Measurements from ENCODE around the gene NSMF. TPM values are rescaled to one million over a fixed set of nuclear protein-coding genes. Genes with fewer than 3 reads are reported as not detected.

The NSMF gene
- total RNA-seq, 2 donors from 2014 or later: 41.5 to 54.2 TPM

GRCh38 chr9:137402746-137403145 is 56.4 kb downstream of the NSMF start:
- no peak overlapping the region for H3K4me3 Mint-ChIP-seq
- H3K27me3 Mint-ChIP-seq: no peaks in the 10 kb centered on the region
- DNase-seq (no peak), ATAC-seq (no peak)
- no peaks in the 10 kb centered on the region for H3K9me3 ChIP-seq (ENCODE audit: control insufficient read depth, low read length, poor library complexity, severe bottlenecking)
- peaks cover 4% of the 10 kb centered on the region for H3K36me3 Mint-ChIP-seq (ENCODE audit: low read depth)
- peaks cover 9% of the 10 kb centered on the region for H3K4me1 Mint-ChIP-seq
- H3K27ac Mint-ChIP-seq: no peak overlapping the region

GRCh38 chr9:137398561-137399468 is 60.3 kb downstream of the NSMF start:
- H3K9me3 ChIP-seq (ENCODE audit: control insufficient read depth, low read length, poor library complexity, severe bottlenecking): no peaks in the 10 kb centered on the region
- DNase-seq (no peak), ATAC-seq (no peak)
- Mint-ChIP-seq H3K27ac (peak overlapping the region; percentile 29), H3K27me3 (no peaks in the 10 kb centered on the region), H3K4me3 (no peak overlapping the region), H3K4me1 (peaks cover 10% of the 10 kb centered on the region), H3K36me3 (ENCODE audit: low read depth) (peaks cover 4% of the 10 kb centered on the region)

- Mint-ChIP-seq H3K36me3 (ENCODE audit: low read depth) (peaks cover 4% of the 10 kb centered on the region), H3K4me1 (peaks cover 10% of the 10 kb centered on the region), H3K27me3 (no peaks in the 10 kb centered on the region), H3K27ac (peak overlapping the region; percentile 77), H3K4me3 (no peak overlapping the region)
- no peaks in the 10 kb centered on the region for H3K9me3 ChIP-seq (ENCODE audit: control insufficient read depth, low read length, poor library complexity, severe bottlenecking)
- ATAC-seq: no peak
- no peak for DNase-seq
These were observed 61.3 kb downstream of the NSMF start for GRCh38 chr9:137397675-137398423.

Other genes starting within 250 kb of the NSMF start
- gene RNF208, start 237.1 kb downstream of the NSMF start, total RNA-seq: 1 to 10 TPM; 1.2 to 5.3 TPM
- gene CYSRT1, start 234.2 kb downstream of the NSMF start, total RNA-seq: under 1 TPM in 1 of 2 donors, not detected in 1; 0.52 TPM
- gene RNF224, start 231.8 kb downstream of the NSMF start, total RNA-seq: not detected
- gene SLC34A3, start 228.4 kb downstream of the NSMF start, total RNA-seq: not detected
- 10 to 100 TPM; 81.0 to 90.5 TPM for gene TUBB4B, start 218.0 kb downstream of the NSMF start, total RNA-seq
- gene STPG3, start 208.0 kb downstream of the NSMF start, total RNA-seq: under 1 TPM in 1 of 2 donors, not detected in 1; 0.62 TPM
- gene NELFB, start 204.0 kb downstream of the NSMF start, total RNA-seq: 10 to 100 TPM; 33.2 to 37.8 TPM
- 1 to 10 TPM; 2.1 to 4.0 TPM for gene TOR4A, start 181.6 kb downstream of the NSMF start, total RNA-seq
- gene NRARP, start 157.1 kb downstream of the NSMF start, total RNA-seq: under 1 TPM; 0.42 to 0.91 TPM
- gene EXD3, start 36.2 kb downstream of the NSMF start, total RNA-seq: 10 to 100 TPM; 15.4 to 17.8 TPM
- 1 to 10 TPM; 3.0 to 3.3 TPM for gene NOXA1, start 35.9 kb downstream of the NSMF start, total RNA-seq
- not detected for gene ENTPD8, start 18.0 kb downstream of the NSMF start, total RNA-seq
- gene PNPLA7, start 91.1 kb upstream of the NSMF start, total RNA-seq: 1 to 10 TPM; 7.3 to 7.5 TPM
- 10 to 100 TPM; 52.6 to 78.8 TPM for gene MRPL41, start 92.5 kb upstream of the NSMF start, total RNA-seq
- 10 to 100 TPM; 46.1 to 52.0 TPM for gene DPH7, start 119.6 kb upstream of the NSMF start, total RNA-seq
- gene ZMYND19, start 131.2 kb upstream of the NSMF start, total RNA-seq: 10 to 100 TPM; 12.1 to 18.2 TPM
- gene ARRDC1, start 146.4 kb upstream of the NSMF start, total RNA-seq: 10 to 100 TPM; 54.8 to 83.8 TPM
- gene EHMT1, start 159.7 kb upstream of the NSMF start, total RNA-seq: 100 to 1,000 TPM; 106 to 108 TPM